HEK293T (cell line): ENCODE data around the gene OR10D3.
"Not testable (repeated sequence)": the region's sequence is repeated elsewhere in the genome, so short reads cannot be mapped to it uniquely, and the experiment has no call there.

Experiments used
- CTCF ChIA-PET: fragments of 350-600 bp; formaldehyde crosslinking; extraction: SDS; loops from one replicate; lab custom pipeline; 2021; ENCODE audit warnings: antibody characterized with exemption, inconsistent platforms; lab: Yijun Ruan, JAX
- POLR2A ChIA-PET: fragments of 350-600 bp; formaldehyde crosslinking; extraction: SDS; loops from one replicate; lab custom pipeline; 2020; ENCODE audit warnings: antibody characterized with exemption, inconsistent platforms; lab: Yijun Ruan, JAX
- DNase-seq: peaks from one replicate; pipeline ENCODE4 v3.0.0; 2012; ENCODE audit warnings: mixed read lengths; ENCODE audit errors: extremely low spot score
- ARNT ChIP-seq: fragments of 450-650 bp; IDR thresholded peaks from 2 replicates; pipeline ENCODE4 v1.6.1; 2017; ENCODE audit warnings: mild to moderate bottlenecking
- BHLHE40 ChIP-seq: fragments of 450-650 bp; IDR thresholded peaks from 2 replicates; pipeline ENCODE4 v1.6.1; 2016; ENCODE audit warnings: mild to moderate bottlenecking, moderate library complexity, borderline replicate concordance
- CTBP1 ChIP-seq: fragments of 450-650 bp; IDR thresholded peaks from 2 replicates; pipeline ENCODE4 v1.6.1; 2016; ENCODE audit warnings: borderline replicate concordance
- ELF4 ChIP-seq: fragments of 450-650 bp; IDR thresholded peaks from 2 replicates; pipeline ENCODE4 v1.6.1; 2017; ENCODE audit warnings: antibody characterized with exemption
- FOXA1 ChIP-seq: fragments of 450-650 bp; IDR thresholded peaks from 2 replicates; pipeline ENCODE4 v1.6.1; 2016; ENCODE audit warnings: mild to moderate bottlenecking
- FOXK2 ChIP-seq: fragments of 450-650 bp; IDR thresholded peaks from 2 replicates; pipeline ENCODE4 v1.6.1; 2016; ENCODE audit warnings: mild to moderate bottlenecking
- FOXM1 ChIP-seq: fragments of 450-650 bp; IDR thresholded peaks from 2 replicates; pipeline ENCODE4 v1.6.1; 2017; ENCODE audit warnings: mild to moderate bottlenecking, borderline replicate concordance
- HDGF ChIP-seq: fragments of 450-650 bp; IDR thresholded peaks from 2 replicates; pipeline ENCODE4 v1.6.1; 2017; ENCODE audit warnings: antibody characterized with exemption, borderline replicate concordance
- L3MBTL2 ChIP-seq: fragments of 450-650 bp; conservative IDR thresholded peaks from 2 replicates; pipeline ENCODE4 v1.6.1; 2016; ENCODE audit warnings: mild to moderate bottlenecking
- LEF1 ChIP-seq: fragments of 450-650 bp; IDR thresholded peaks from 2 replicates; pipeline ENCODE4 v1.6.1; 2017; ENCODE audit warnings: mild to moderate bottlenecking, borderline replicate concordance
- NFRKB ChIP-seq: fragments of 450-650 bp; IDR thresholded peaks from 2 replicates; pipeline ENCODE4 v1.6.1; 2016; ENCODE audit warnings: mild to moderate bottlenecking, moderate library complexity
- PKNOX1 ChIP-seq: fragments of 450-650 bp; IDR thresholded peaks from 2 replicates; pipeline ENCODE4 v1.6.1; 2016
- SP1 ChIP-seq: fragments of 450-650 bp; IDR thresholded peaks from 2 replicates; pipeline ENCODE4 v1.6.1; 2017
- SUZ12 ChIP-seq: fragments of 450-650 bp; IDR thresholded peaks from 2 replicates; pipeline ENCODE4 v1.6.1; 2016; ENCODE audit warnings: mild to moderate bottlenecking
- TARDBP ChIP-seq: fragments of 450-650 bp; IDR thresholded peaks from 2 replicates; pipeline ENCODE4 v1.6.1; 2016
- ZNF384 ChIP-seq: fragments of 450-650 bp; IDR thresholded peaks from 2 replicates; pipeline ENCODE4 v1.6.1; 2016

The OR10D3 gene

DNA sequence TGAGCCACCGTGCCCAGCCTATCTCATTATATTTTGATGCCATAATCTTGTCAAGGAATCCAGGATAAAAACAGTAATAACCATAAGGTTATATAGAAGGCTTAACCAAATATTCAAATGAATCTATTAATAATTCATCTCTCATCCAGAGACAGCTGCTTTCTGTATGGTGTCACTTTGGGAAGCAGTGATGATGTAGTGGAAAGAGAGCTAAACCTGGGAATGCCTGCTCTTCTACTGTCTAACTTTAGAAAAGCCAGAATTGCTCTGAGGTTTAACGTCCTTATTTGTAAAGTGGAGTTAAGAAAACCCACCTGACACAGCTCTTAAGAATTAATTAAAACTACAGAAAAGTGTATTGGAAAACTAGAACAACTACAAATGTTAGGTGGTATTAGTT, 29.3 kb upstream of the OR10D3 start:
- ChIA-PET CTCF (no interaction called here), POLR2A (no interaction called here)

DNA sequence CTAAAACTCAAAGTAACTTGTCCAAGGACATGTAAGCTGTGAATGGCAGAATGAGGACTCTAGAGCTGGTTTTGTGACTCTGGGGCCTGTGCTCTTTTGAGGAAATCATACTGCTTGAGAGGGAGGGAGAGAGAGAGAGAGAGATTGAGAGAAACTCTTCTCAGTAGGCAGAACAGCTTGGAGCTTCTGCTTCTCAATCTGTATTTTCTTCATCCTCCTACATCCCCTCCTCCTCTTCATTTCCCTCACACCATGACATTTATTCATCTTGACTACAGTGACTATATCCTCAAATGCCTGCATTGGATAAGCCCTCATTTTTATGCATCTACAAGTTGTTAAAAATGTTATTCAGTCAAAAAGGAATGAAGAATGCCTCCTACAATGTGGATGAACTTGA, 23.7 kb upstream of the OR10D3 start:
- ChIA-PET CTCF (no interaction called here), POLR2A (no interaction called here)
- no peak for TF ChIP-seq HDGF
- no peak for TF ChIP-seq FOXA1
- TF ChIP-seq ZNF384, result no peak
- no peak for TF ChIP-seq LEF1
- no peak for TF ChIP-seq TARDBP
- no peak for TF ChIP-seq L3MBTL2
- no peak for TF ChIP-seq CTBP1
- TF ChIP-seq ARNT, result no peak
- no peak for TF ChIP-seq FOXK2
- TF ChIP-seq NFRKB, result no peak
- TF ChIP-seq FOXM1, result no peak
- TF ChIP-seq BHLHE40, result no peak
- TF ChIP-seq ELF4, result no peak
- no peak for TF ChIP-seq SP1
- TF ChIP-seq PKNOX1, result no peak
- TF ChIP-seq SUZ12, result no peak
- no peak for DNase-seq

More for the DNA sequence above, 29.3 kb upstream of the OR10D3 start:
- TF ChIP-seq NFRKB (no peak), PKNOX1 (no peak), LEF1 (no peak), FOXA1 (no peak), SP1 (no peak), ZNF384 (no peak), FOXK2 (no peak)
- no peak for DNase-seq

DNA sequence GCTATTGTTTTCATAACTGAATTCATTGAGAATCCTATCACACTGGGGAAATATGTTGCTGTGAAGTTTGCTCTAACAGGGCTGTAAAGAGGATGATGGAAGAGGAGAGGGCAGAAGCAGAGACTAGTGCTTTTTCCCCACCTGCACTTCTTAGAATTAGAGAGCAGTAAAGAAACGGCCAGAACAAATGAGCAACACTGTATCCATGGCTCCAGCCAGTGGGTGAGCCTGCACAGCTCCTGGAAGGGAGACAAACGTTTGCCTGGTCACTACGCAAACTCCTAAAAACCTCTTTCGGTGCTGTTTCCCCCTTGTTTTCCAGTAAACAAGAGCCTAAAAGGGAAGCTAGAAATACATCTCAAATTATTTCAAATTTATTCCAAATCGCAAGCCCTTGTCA, 22.2 kb upstream of the OR10D3 start:
- TF ChIP-seq ZNF384 (no peak), TARDBP (no peak), LEF1 (no peak), CTBP1 (no peak), SP1 (no peak), FOXM1 (no peak), HDGF (no peak), NFRKB (no peak), PKNOX1 (no peak), ARNT (no peak), FOXK2 (no peak), L3MBTL2 (no peak), ELF4 (no peak), SUZ12 (no peak)
- POLR2A ChIA-PET, result no interaction called here
- no peak for DNase-seq
- CTCF ChIA-PET, result no interaction called here

- TF ChIP-seq NFRKB (no peak), L3MBTL2 (no peak), LEF1 (no peak), BHLHE40 (no peak), FOXA1 (no peak), ZNF384 (no peak), HDGF (no peak), PKNOX1 (no peak), FOXM1 (no peak), TARDBP (no peak), SUZ12 (no peak), ELF4 (no peak), FOXK2 (no peak), SP1 (no peak)
- ChIA-PET CTCF (no interaction called here), POLR2A (no interaction called here)
- DNase-seq, result no peak
These were observed 15.3 kb upstream of the OR10D3 start for GRCh38 chr11:124167826-124168231.

DNA sequence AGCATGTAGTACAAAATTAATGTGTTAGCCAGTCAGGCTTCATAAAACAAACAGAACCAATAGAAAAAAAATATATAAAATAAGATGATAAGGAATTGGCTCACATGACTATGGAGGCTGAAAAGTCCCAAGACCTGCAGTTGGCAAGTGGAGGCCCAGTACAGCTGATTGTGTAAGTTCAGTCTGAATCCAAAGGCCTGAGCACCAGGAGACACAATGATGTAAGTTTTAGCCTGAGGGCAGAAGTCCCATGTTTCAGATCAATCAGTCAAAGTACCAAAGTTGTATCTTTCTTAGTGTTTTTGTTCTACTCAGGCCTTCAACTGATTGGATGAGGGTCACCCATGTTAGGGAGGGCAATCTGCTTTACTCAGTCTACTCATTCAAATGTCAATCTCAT, 14.3 kb upstream of the OR10D3 start:
- DNase-seq, result no peak
- CTCF ChIA-PET, result no interaction called here
- TF ChIP-seq FOXM1 (no peak), SP1 (no peak), NFRKB (no peak), TARDBP (no peak), FOXK2 (no peak), ARNT (no peak), HDGF (no peak), PKNOX1 (no peak), BHLHE40 (no peak), L3MBTL2 (no peak), FOXA1 (no peak)
- POLR2A ChIA-PET, result no interaction called here

DNA sequence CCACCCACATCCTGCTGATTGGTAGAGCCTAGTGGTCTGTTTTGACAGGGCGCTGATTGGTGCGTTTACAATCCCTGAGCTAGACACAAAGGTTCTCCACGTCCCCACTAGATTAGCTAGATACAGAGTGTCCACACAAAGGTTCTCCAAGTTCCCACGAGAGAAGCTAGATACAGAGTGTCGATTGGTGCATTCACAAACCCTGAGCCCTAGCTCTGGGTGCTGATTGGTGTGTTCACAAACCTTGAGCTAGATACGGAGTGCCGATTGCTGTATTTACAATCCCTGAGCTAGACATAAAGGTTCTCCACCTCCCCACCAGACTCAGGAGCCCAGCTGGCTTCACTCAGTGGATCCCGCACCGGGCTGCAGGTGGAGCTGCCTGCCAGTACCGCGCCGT, 12.8 kb upstream of the OR10D3 start:
- CTCF ChIA-PET, DNase-seq, POLR2A ChIA-PET: not testable (repeated sequence)
